ENCODE data around the gene DNAH3.

DNA sequence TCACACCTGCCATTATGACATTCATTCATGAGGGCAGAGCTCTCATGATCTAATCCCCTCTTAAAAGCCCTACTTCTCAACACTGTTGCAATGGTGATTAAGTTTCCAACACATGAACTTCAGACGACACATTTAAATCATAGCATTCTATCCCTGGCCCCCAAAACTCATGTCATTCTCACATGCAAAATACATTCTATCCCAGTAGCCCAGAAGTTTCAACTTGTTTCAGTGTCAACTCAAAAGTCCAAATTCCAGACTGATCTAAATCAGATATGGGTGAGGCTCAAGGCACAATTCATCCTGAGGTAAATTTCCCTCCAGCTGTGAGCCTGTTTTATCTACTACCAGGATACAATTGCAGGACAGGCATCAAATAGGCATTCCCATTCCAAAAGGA lies 224.9 kb downstream of the DNAH3 start:
- TF ChIP-seq EZH2 (IDR thresholded peaks at IDR 0.05) = no peak
- TF ChIP-seq POLR2AphosphoS5 (IDR thresholded peaks at IDR 0.05; ENCODE audit: borderline replicate concordance, low read depth, low read length) = no peak
- no peak for TF ChIP-seq FOXP2 (optimal IDR thresholded peaks at IDR 0.05; ENCODE audit: control extremely low read depth, extremely low read length, insufficient read depth)

Data from SK-N-MC (cell line).